ENCODE results near the gene ACTMAP.

GRCh38 chr19:40693150-40693788, 57.0 kb downstream of the ACTMAP start:
- no peak for TF ChIP-seq CTBP1 (IDR thresholded peaks at IDR 0.05; ENCODE audit: borderline replicate concordance)
- TF ChIP-seq HDGF (IDR thresholded peaks at IDR 0.05; ENCODE audit: borderline replicate concordance), result no peak
- TF ChIP-seq NFRKB (IDR thresholded peaks at IDR 0.05), result no peak
- TF ChIP-seq SP1 (IDR thresholded peaks at IDR 0.05), result no peak
- TF ChIP-seq L3MBTL2 (conservative IDR thresholded peaks at IDR 0.05), result no peak
- no peak for TF ChIP-seq TARDBP (IDR thresholded peaks at IDR 0.05)
- TF ChIP-seq FOXM1 (IDR thresholded peaks at IDR 0.05; ENCODE audit: borderline replicate concordance), result no peak
- TF ChIP-seq BHLHE40 (IDR thresholded peaks at IDR 0.05; ENCODE audit: borderline replicate concordance), result no peak
- TF ChIP-seq LEF1 (IDR thresholded peaks at IDR 0.05; ENCODE audit: borderline replicate concordance), result no peak
- TF ChIP-seq SUZ12 (IDR thresholded peaks at IDR 0.05), result no peak
- no peak for TF ChIP-seq FOXA1 (IDR thresholded peaks at IDR 0.05)
- no peak for TF ChIP-seq PKNOX1 (IDR thresholded peaks at IDR 0.05)
- no peak for TF ChIP-seq ZNF384 (IDR thresholded peaks at IDR 0.05)
- no peak for TF ChIP-seq ELF4 (IDR thresholded peaks at IDR 0.05)

Measured in HEK293T (cell line).